Lower leg skin (tissue), 3 donors: ENCODE data around the gene TTC22.

Source experiments
- POLR2A ChIP-seq, 2 donors: fragments of 450-650 bp; IDR thresholded peaks; one replicate each; pipeline ENCODE4 v1.6.1; 2016 to 2017; ENCODE audit warnings: antibody characterized with exemption in 2 of 2, mild to moderate bottlenecking in 1 of 2, moderate library complexity in 1 of 2
- TF ChIP-seq, protein P1 (sequence below), 3 donors: fragments of 450-650 bp; IDR thresholded peaks; one replicate each; pipeline ENCODE4 v1.5.1; 2016; ENCODE audit warnings: antibody characterized with exemption in 3 of 3, mild to moderate bottlenecking in 3 of 3, moderate library complexity in 2 of 3

DNA sequence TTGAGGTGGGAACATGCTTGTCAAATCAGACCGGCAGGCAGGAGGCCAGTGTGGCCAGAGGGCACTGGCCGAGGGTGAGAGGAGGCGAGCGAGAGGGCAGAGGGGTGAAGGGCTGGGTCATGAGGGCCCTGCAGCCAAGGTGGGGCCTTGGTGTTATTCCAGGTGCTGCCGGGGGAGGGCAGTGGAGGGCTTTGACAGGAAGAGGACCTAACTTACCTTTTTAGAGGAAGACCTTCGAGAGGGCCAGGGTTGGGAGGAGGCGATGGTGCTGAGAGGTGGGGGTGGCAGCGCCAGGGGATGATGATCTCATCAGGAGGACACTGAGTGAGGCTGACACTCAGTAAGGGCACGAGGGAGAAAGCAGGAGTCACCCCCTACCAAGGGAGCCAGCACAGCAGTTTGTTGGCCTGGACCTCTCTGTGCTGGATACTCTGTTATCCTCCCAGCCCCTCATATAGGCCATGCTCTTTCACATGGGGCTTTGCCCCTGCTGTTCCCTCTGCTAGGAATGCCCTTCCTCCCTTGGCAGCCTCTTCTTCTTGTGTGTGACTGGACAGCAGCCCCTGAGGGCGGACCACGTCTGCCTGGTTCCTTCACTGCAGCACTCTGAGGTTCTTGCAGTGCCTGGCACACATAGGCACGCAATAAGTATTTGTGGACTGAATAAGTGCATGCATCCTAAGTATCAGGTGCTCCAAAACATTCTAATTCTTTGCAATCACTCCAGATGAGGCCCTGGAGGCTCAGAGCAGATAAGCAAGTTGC, 7.5 kb upstream of the TTC22 start:
- TF ChIP-seq, protein P1, sequence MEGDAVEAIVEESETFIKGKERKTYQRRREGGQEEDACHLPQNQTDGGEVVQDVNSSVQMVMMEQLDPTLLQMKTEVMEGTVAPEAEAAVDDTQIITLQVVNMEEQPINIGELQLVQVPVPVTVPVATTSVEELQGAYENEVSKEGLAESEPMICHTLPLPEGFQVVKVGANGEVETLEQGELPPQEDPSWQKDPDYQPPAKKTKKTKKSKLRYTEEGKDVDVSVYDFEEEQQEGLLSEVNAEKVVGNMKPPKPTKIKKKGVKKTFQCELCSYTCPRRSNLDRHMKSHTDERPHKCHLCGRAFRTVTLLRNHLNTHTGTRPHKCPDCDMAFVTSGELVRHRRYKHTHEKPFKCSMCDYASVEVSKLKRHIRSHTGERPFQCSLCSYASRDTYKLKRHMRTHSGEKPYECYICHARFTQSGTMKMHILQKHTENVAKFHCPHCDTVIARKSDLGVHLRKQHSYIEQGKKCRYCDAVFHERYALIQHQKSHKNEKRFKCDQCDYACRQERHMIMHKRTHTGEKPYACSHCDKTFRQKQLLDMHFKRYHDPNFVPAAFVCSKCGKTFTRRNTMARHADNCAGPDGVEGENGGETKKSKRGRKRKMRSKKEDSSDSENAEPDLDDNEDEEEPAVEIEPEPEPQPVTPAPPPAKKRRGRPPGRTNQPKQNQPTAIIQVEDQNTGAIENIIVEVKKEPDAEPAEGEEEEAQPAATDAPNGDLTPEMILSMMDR (IDR thresholded peaks at IDR 0.05), result no peak
- no peak for TF ChIP-seq POLR2A (IDR thresholded peaks at IDR 0.05)
